GM18951 (cell line): Measurements from ENCODE around the gene KIAA1671.

Source experiments
- POLR2A ChIP-seq: IDR thresholded peaks from 4 replicates; pipeline ENCODE4 v1.6.1; 2011; ENCODE audit warnings: mild to moderate bottlenecking; ENCODE audit not compliant: insufficient read length, insufficient read depth; ENCODE audit errors: extremely low read depth
- in situ Hi-C: fragments of 300-500 bp; cut with MboI; formaldehyde crosslinking; loops from one replicate; pipeline ENCODE4 v1.12.0; 2022; ENCODE audit warnings: low sequenced_read_pairs, mixed read lengths, inconsistent platforms; ENCODE audit not compliant: unreplicated experiment

KIAA1671 gene

GRCh38 chr22:25120093-25120561, 167.6 kb downstream of the KIAA1671 start:
- in situ Hi-C loops = no loop called here
- TF ChIP-seq POLR2A = no peak

GRCh38 chr22:25120761-25121212, 168.3 kb downstream of the KIAA1671 start:
- in situ Hi-C loops = no loop called here
- no peak for TF ChIP-seq POLR2A

GRCh38 chr22:25122136-25122764, 169.7 kb downstream of the KIAA1671 start:
- no peak for TF ChIP-seq POLR2A
- in situ Hi-C loops = no loop called here

- TF ChIP-seq POLR2A = no peak
- in situ Hi-C loops = no loop called here
Observed at GRCh38 chr22:25123677-25124076, 171.2 kb downstream of the KIAA1671 start.

- in situ Hi-C loops = no loop called here
- TF ChIP-seq POLR2A = no peak
Observed at GRCh38 chr22:25125693-25126357, 173.3 kb downstream of the KIAA1671 start.

- no peak for TF ChIP-seq POLR2A
- in situ Hi-C loops = no loop called here
Observed at GRCh38 chr22:25126510-25126909, 174.0 kb downstream of the KIAA1671 start.

GRCh38 chr22:25127318-25127717, 174.8 kb downstream of the KIAA1671 start:
- no peak for TF ChIP-seq POLR2A
- in situ Hi-C loops = no loop called here

GRCh38 chr22:25130462-25130861, 177.9 kb downstream of the KIAA1671 start:
- in situ Hi-C loops = no loop called here

GRCh38 chr22:25131198-25131887, 178.8 kb downstream of the KIAA1671 start:
- no peak for TF ChIP-seq POLR2A
- in situ Hi-C loops = no loop called here

More at GRCh38 chr22:25130462-25130861, 177.9 kb downstream of the KIAA1671 start:
- no peak for TF ChIP-seq POLR2A

GRCh38 chr22:25134028-25134427, 181.5 kb downstream of the KIAA1671 start:
- no peak for TF ChIP-seq POLR2A
- in situ Hi-C loops = no loop called here

GRCh38 chr22:25134451-25134850, 181.9 kb downstream of the KIAA1671 start:
- in situ Hi-C loops = no loop called here
- TF ChIP-seq POLR2A = no peak

- in situ Hi-C loops = no loop called here
Observed at GRCh38 chr22:25136953-25137576, 184.5 kb downstream of the KIAA1671 start.

More at GRCh38 chr22:25136953-25137576, 184.5 kb downstream of the KIAA1671 start:
- no peak for TF ChIP-seq POLR2A
